ENCODE measurements around the gene NASP. TPM values are rescaled to one million over a fixed set of nuclear protein-coding genes. Genes with fewer than 3 reads are reported as not detected.
"Not testable (repeated sequence)": the region's sequence is repeated elsewhere in the genome, so short reads cannot be mapped to it uniquely, and the experiment has no call there.

NASP gene
- total RNA-seq, 2 donors from 2014 or later, result 145 to 291 TPM

DNA sequence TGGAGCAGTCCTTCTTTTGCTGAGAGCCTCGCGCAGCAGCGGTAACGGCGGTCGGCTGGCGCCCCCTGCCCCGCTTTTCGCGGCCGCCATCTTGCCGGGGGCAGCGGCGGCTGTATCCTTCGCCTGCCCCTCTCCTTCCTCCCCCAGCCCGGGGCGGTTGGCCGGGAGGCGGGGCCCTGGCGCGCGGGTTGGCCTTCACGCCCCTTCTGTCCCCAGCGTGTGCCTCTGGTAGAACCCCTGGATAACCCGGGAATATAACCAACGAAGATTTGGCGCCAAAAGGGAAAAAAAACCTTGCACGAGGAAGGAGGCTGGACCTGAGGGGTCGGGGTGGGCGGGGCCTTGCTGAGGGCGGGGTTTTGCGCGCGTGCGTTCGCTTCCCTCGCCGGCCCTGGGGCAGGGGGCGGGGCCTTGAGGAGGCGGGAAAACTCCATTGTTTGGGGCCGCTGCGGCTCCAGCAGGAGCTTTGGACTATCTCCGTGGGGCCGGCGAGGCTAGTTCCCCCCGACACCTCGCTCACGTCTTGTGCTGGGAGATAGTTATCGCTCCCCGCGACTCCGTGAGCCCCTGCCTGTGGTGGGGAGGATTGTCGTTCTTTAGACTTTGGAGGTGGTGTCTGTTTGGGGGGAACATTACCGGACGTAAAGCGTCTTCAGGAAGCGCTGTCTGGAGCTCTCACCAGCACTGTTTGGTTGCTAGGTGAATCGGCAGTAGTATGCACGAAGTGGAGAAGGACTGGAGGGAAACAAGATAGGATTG is 689 bp downstream of the NASP start:
- peaks cover 35 to 37% of the 10 kb centered on the region in 2 donors for H3K4me1 Mint-ChIP-seq (ENCODE audit: low read depth in 2 of 2)
- H3K4me3 Mint-ChIP-seq, result peak overlapping the region; percentile 100
- peak overlapping the region; percentile 96 for H3K27ac Mint-ChIP-seq
- DNase-seq (ENCODE audit: low spot score) (peak; percentile 86), ATAC-seq (peak; percentile 70 to 77)
- H3K36me3 Mint-ChIP-seq, result no peaks in the 10 kb centered on the region
- H3K27me3 Mint-ChIP-seq, result no peaks in the 10 kb centered on the region
- H3K9me3 Mint-ChIP-seq, result no peaks in the 10 kb centered on the region

DNA sequence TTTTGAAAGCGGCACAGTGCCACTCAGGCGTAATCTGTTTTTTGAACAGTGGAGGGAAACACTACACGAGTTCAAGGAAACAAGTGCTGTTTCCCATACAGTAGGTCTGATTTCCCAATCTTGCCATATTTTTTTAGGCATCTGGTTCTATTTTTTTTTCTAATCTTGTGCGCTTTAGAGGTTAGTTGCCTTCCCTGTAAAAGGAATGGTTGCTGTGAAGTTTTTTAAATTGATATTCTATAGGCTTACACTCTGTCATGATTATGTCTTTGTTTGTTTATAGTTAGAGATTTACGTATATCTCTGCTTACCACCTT is 1.2 kb downstream of the NASP start:
- no peaks in the 10 kb centered on the region for H3K9me3 Mint-ChIP-seq
- H3K4me1 Mint-ChIP-seq (ENCODE audit: low read depth in 2 of 2), result peaks cover 35 to 37% of the 10 kb centered on the region in 2 donors
- no peaks in the 10 kb centered on the region for H3K27me3 Mint-ChIP-seq
- no peak for DNase-seq (ENCODE audit: low spot score)
- peak overlapping the region; percentile 96 for H3K27ac Mint-ChIP-seq
- peak overlapping the region; percentile 100 for H3K4me3 Mint-ChIP-seq
- no peaks in the 10 kb centered on the region for H3K36me3 Mint-ChIP-seq
- ATAC-seq, result no peak

DNA sequence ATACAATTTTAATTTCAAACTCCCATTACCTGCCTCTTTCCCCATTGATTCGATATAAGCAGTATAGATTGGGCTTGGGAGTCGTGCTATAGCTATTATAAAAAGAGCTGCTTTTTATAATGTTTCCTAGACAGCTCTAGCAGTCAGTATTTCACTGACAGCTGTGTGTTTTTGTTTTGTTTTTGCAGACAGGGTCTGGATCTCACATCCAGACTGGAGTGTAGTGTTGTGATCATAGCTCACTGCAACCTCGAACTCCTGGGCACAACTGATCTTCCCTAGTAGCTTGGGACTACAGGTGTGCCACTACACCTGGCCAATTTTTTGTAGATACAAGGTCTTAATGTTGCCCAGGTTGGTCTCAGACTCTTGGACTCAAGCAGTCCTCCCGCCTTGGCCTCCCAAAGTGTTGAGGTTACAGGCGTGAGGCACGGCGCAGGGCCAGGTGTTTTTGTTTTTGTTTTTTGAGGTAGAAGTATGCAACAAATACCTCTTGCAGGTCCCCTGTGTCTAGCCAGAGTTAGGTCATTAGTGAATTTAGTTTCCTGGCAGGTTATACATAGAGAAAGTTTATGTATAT is 1.7 kb downstream of the NASP start:
- Mint-ChIP-seq H3K27ac (peak overlapping the region; percentile 96), H3K27me3 (no peaks in the 10 kb centered on the region), H3K4me3 (peak overlapping the region; percentile 100), H3K9me3 (no peaks in the 10 kb centered on the region), H3K4me1 (ENCODE audit: low read depth in 2 of 2) (peaks cover 35 to 37% of the 10 kb centered on the region in 2 donors), H3K36me3 (no peaks in the 10 kb centered on the region)
- no peak for DNase-seq (ENCODE audit: low spot score)
- no peak for ATAC-seq

DNA sequence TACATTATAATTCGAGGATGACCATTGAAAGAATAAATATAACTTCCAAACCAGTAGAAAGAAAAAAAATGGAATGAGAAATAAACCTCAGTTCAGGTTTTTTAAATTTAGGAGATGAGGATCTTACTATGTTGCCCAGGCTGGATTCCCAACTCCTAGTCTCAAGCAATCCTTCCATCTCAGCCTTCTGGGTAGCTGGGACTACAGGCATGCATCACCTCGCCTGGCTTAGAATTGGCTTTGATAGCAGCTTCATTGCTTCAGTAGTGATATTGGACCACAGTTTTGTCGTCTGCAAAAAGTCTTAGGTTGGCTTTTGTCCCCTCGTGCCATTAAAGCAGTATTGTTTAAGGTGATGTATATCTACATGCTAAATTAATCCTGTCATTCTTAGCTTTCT is 2.9 kb downstream of the NASP start:
- no peak for ATAC-seq
- Mint-ChIP-seq H3K27ac (peak overlapping the region; percentile 91 to 96), H3K36me3 (no peaks in the 10 kb centered on the region), H3K4me3 (peak overlapping the region; percentile 100), H3K27me3 (no peaks in the 10 kb centered on the region), H3K9me3 (no peaks in the 10 kb centered on the region), H3K4me1 (ENCODE audit: low read depth in 2 of 2) (peaks cover 35 to 43% of the 10 kb centered on the region in 2 donors)
- DNase-seq (ENCODE audit: low spot score), result no peak

- Mint-ChIP-seq H3K27me3 (no peaks in the 10 kb centered on the region), H3K4me1 (ENCODE audit: low read depth in 2 of 2) (peaks cover 28 to 29% of the 10 kb centered on the region in 2 donors), H3K36me3 (no peaks in the 10 kb centered on the region), H3K4me3 (no peak overlapping the region), H3K9me3 (no peaks in the 10 kb centered on the region), H3K27ac (no peak overlapping the region)
- ATAC-seq (no peak), DNase-seq (ENCODE audit: low spot score) (no peak)
Observed at GRCh38 chr1:45589861-45590260, 6.0 kb downstream of the NASP start.

- Mint-ChIP-seq H3K27me3 (no peaks in the 10 kb centered on the region), H3K36me3 (peaks cover 10% of the 10 kb centered on the region), H3K4me1 (ENCODE audit: low read depth in 2 of 2) (peaks cover 15 to 18% of the 10 kb centered on the region in 2 donors), H3K27ac (no peak overlapping the region), H3K9me3 (no peaks in the 10 kb centered on the region), H3K4me3 (no peak overlapping the region)
- DNase-seq (ENCODE audit: low spot score), result no peak
- ATAC-seq, result no peak
Observed at GRCh38 chr1:45594412-45594811, 10.6 kb downstream of the NASP start.

DNA sequence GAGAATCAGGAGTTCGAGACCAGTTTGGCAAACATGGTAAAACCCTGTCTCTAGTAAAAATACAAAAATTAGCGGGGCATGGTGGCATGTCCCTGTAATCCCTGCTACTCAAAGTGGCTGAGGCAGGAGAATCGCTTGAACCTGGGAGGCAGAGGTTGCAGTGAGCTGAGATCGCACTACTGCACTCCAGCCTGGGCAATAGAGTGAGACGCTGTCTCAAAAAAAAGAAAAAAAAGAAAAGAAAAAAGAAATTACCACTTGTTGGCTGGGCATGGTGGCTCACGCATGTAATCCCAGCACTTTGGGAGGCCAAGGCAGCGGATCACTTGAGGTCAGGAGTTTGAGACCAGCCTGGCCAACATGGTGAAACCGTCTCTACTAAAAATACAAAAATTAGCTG is 12.9 kb downstream of the NASP start:
- ATAC-seq; H3K27ac Mint-ChIP-seq; H3K4me3 Mint-ChIP-seq; DNase-seq (ENCODE audit: low spot score); H3K27me3 Mint-ChIP-seq; H3K9me3 Mint-ChIP-seq: not testable (repeated sequence)
- peaks cover 16% of the 10 kb centered on the region for H3K36me3 Mint-ChIP-seq
- peaks cover 15 to 36% of the 10 kb centered on the region in 2 donors for H3K4me1 Mint-ChIP-seq (ENCODE audit: low read depth in 2 of 2)

DNA sequence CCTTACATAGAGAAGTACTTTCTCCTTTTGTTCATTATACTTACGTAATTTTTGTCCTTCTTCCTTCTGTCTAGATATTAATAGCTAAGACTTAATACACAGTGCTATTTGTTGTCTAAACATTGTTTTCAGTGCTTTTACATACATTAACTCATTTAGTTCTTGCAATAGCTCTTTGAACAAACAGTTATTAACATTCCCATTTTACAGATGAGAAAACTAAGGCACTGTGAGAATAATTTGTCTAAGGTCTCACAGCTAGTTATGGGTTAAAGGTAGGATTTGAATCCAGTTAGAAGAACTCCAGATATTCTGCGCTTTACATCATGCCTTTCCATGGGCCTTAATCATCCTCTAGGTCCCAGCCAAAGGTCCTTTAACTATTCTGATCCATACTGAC is 20.4 kb downstream of the NASP start:
- H3K4me1 Mint-ChIP-seq (ENCODE audit: low read depth in 2 of 2), result peaks cover 28 to 35% of the 10 kb centered on the region in 2 donors
- ATAC-seq (no peak), DNase-seq (ENCODE audit: low spot score) (no peak)
- H3K4me3 Mint-ChIP-seq, result no peak overlapping the region
- peaks cover 32% of the 10 kb centered on the region for H3K36me3 Mint-ChIP-seq
- no peaks in the 10 kb centered on the region for H3K27me3 Mint-ChIP-seq
- no peak overlapping the region for H3K27ac Mint-ChIP-seq
- H3K9me3 Mint-ChIP-seq, result no peaks in the 10 kb centered on the region

- peak in 1 of 2 donors; percentile 6 for ATAC-seq
- H3K4me1 Mint-ChIP-seq (ENCODE audit: low read depth in 2 of 2), result peaks cover 16 to 20% of the 10 kb centered on the region in 2 donors
Observed at GRCh38 chr1:45607404-45608074, 23.7 kb downstream of the NASP start.

DNA sequence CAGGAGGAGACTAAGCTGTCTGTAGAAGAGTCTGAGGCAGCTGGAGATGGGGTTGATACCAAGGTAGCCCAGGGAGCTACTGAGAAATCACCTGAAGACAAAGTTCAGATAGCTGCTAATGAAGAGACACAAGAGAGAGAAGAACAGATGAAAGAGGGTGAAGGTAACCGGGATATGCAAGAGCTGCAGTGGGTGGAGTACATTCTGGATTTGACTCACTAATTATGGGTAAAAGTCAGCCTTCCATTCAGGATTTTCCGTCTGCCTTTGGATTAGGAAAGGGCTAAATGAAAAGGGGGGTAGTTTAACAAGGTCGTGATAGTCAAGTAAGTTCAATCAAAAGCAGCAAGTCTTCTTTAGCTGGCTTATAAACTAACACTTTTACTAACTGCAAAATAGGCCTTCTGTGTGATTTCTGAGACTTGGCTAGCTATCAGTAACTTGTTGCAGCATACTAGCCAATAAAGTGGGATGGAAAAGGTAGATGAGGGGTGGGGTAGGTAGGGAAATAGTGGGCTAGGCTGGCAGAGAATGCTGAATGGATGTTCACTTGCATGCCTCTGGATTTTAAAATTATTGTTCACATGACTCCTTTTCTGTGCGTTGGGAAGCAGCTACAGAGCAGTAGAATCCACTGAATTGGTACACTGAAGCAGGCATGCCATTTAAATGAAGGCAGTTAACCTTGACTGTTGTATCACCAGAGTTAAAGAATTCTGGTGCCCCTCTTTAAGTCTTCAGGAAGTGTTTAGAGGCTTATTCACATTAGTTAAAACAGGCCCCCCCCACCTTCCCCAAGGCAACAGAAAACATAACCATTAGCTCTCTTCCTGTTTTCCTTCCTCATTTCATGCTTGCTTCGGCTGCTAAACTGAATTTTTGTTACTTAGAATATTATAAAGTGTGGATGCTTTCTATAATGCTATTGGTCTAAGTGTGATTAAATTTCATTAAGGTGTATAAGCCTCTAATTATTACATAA is 24.6 kb downstream of the NASP start:
- Mint-ChIP-seq H3K4me3 (no peak overlapping the region), H3K36me3 (peaks cover 36% of the 10 kb centered on the region), H3K9me3 (no peaks in the 10 kb centered on the region), H3K27ac (peak overlapping the region; percentile 43 to 51), H3K27me3 (no peaks in the 10 kb centered on the region), H3K4me1 (ENCODE audit: low read depth in 2 of 2) (peaks cover 16% of the 10 kb centered on the region in 2 donors)
- ATAC-seq, result no peak
- no peak for DNase-seq (ENCODE audit: low spot score)

More at GRCh38 chr1:45607404-45608074, 23.7 kb downstream of the NASP start:
- Mint-ChIP-seq H3K4me3 (no peak overlapping the region), H3K27me3 (no peaks in the 10 kb centered on the region), H3K36me3 (peaks cover 31% of the 10 kb centered on the region), H3K9me3 (no peaks in the 10 kb centered on the region), H3K27ac (peak overlapping the region; percentile 43 to 51)
- DNase-seq (ENCODE audit: low spot score), result no peak

DNA sequence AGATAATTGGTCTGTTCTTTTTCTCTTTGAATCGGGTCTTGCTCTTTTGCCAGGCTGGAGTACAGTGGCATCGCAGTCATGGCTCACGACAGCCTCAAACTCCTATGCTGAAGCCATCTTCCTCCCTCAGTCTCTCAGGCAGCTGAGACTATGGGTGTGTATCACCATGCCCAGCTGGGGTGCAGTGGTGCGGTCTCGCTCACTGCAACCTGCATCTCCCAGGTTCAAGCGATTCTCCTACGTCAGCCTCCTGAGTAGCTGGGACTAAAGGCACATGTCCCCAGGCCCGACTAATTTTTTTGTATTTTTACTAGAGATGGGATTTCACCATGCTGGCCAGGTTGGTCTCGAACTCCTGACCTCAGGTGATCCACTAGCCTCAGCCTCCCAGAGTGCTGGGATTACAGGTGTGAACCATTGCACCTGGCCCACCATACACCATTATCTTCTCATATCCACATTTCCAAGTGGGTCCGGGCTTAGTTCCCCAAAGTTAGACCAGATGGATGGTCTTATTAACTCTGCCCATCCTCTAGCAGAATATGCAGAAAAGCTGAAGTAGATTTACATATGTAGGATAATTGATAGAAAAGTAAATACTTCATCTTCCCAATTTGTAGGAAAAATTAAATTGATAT is 26.9 kb downstream of the NASP start:
- DNase-seq (ENCODE audit: low spot score) (no peak), ATAC-seq (no peak)
- Mint-ChIP-seq H3K27me3 (no peaks in the 10 kb centered on the region), H3K4me1 (ENCODE audit: low read depth in 2 of 2) (peaks cover 13 to 16% of the 10 kb centered on the region in 2 donors), H3K36me3 (peaks cover 42% of the 10 kb centered on the region), H3K4me3 (no peak overlapping the region), H3K27ac (no peak overlapping the region), H3K9me3 (no peaks in the 10 kb centered on the region)

DNA sequence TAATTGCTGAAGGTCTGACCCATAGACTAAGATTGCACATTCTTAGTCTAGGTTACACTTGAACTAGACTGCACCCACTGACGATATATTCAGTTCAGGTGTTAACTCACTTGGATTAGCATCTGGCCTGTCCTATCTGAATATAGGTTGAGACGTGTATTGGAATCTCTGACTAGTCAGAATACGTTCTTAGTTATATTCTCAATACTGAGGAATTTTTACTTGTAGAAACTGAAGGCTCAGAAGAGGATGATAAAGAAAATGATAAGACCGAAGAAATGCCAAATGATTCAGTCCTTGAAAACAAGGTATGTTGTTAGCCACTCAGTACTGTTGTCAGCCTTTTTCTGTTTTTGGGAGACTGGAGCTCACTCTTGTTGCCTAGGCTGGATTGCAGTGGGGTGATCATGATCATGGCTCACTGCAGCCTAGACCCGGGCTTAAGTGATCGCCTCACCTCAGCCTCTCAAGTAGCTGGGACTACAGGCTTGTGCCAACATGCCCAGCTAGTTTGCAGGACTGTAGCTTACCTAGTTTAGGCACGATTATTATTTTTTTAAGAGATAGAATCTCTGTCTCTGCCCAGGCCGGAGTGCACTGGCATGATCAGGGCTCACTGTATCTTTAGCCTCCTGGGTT is 29.2 kb downstream of the NASP start:
- Mint-ChIP-seq H3K27me3 (no peaks in the 10 kb centered on the region), H3K36me3 (peaks cover 32% of the 10 kb centered on the region), H3K4me1 (ENCODE audit: low read depth in 2 of 2) (peaks cover 1 to 5% of the 10 kb centered on the region in 2 donors), H3K4me3 (no peak overlapping the region), H3K9me3 (no peaks in the 10 kb centered on the region), H3K27ac (no peak overlapping the region)
- no peak for DNase-seq (ENCODE audit: low spot score)
- no peak for ATAC-seq

DNA sequence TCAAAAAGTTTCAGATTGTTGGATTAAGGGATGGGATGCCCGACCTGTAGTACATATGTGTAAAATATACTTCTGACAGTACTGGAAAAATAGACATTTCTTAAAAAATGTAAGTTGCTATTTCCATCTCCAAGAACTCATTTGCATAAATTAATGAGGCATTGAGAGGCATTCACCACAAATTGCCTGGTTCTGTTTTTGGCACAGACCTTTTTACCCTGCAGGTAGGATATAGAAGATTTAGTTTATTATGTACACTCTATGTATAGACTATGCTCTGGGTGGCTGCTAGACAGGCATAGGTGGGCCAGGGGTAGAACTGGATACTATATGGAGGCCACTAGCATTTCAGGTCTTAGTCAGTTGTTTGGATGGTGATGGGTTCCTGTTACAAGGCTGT is 32.0 kb downstream of the NASP start:
- ATAC-seq, result no peak

More for the DNA sequence above, 32.0 kb downstream of the NASP start:
- Mint-ChIP-seq H3K36me3 (peaks cover 25% of the 10 kb centered on the region), H3K9me3 (no peaks in the 10 kb centered on the region), H3K4me3 (no peak overlapping the region), H3K27me3 (no peaks in the 10 kb centered on the region), H3K4me1 (ENCODE audit: low read depth in 2 of 2) (no peaks in the 10 kb centered on the region), H3K27ac (no peak overlapping the region)
- no peak for DNase-seq (ENCODE audit: low spot score)

All from natural killer cell treated with Interleukin-12 subunit alpha and Interleukin-12 subunit beta and Interleukin-15 and Interleukin-18, amount 100 ng/mL, for 72 hours (primary cell).